ENCODE data around the gene UBE2QL1. TPM values are rescaled to one million over a fixed set of nuclear protein-coding genes. Genes with fewer than 3 reads are reported as not detected.
A peak's percentile ranks its signal among the peaks of the same experiment; 100 is the strongest.

Gene UBE2QL1
- total and polyA plus RNA-seq, 4 donors = 0.43 to 3.3 (median 1.2) TPM

DNA sequence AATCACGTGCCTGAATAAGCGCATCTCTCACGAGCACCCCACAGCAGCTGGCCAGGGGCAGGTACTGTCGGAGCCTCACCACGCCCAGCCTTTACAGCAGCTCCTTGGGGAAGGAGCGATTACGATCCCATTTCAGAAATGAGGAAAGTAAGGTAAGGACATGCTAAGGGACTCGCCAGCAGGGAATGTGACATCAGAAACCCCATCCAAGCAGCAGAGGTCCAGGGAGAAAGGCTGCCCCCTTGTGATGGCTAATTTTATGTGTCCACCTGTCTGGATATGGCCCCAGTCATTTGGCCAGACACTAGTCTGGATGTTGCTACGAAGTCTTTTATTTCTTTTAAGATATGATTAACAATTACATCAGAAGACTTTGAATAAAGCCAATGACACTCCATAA, 77.3 kb downstream of the UBE2QL1 start:
- H3K27ac ChIP-seq (ENCODE audit: low read depth in 1 of 2, low read length in 2 of 2) = no peak overlapping the region
- WGBS, 2 donors = 68 to 74% methylated on average over 9 of the region's 9 CpGs
- no peaks in the 10 kb centered on the region for H3K27me3 ChIP-seq (ENCODE audit: control insufficient read depth in 1 of 2, insufficient read depth in 2 of 2, low read length in 1 of 2)
- ATAC-seq (ENCODE audit: low FRiP score) (no peak), DNase-seq (no peak)
- no peaks in the 10 kb centered on the region for H3K4me1 ChIP-seq (ENCODE audit: control insufficient read depth in 1 of 2, insufficient read depth in 2 of 2, low read length in 2 of 2)
- H3K36me3 ChIP-seq (ENCODE audit: control insufficient read depth in 1 of 2, insufficient read depth in 2 of 2, low read length in 1 of 2) = no peaks in the 10 kb centered on the region
- no peak overlapping the region for H3K4me3 ChIP-seq (ENCODE audit: low read length in 2 of 2)
- intact Hi-C loops (cut with DNase I) = no loop called here
- no peaks in the 10 kb centered on the region for H3K9me3 ChIP-seq (ENCODE audit: control insufficient read depth, low read length)

DNA sequence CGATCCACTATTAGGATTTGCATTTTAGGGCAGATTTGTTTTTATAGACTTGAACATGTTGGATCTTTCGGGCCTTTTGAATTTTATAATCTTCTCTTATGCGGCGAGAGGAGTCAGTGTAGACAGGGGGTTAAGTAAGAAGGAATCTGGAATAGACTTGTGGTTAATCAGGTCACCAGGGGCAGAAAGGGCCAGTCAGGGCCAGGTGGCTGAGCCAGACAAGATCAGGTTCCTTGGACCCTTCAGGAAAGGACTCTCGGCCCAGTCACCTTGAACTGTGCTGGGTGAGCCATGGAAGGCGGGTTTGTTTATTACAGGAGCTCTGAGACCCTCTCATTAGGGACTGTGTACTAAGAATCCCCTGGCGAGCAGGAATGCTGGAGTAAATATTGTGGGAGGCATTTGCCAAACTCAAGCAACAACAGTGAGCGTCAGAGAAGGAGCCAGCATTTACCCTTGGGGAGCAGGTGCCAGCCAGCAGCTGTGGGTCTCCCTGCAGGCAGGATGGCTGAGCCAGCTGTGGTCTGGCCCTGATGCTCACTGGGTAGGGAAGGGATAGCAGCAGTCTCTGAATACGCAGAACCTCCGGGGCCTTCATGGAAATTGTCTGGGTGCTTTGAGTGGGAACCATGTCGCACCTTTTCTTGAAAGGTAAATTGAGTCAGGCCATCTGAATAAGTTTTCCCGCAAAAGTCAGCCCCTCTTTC, 79.2 kb downstream of the UBE2QL1 start:
- H3K4me3 ChIP-seq (ENCODE audit: low read length in 2 of 2) = no peak overlapping the region
- H3K4me1 ChIP-seq (ENCODE audit: control insufficient read depth in 1 of 2, insufficient read depth in 2 of 2, low read length in 2 of 2) = no peaks in the 10 kb centered on the region
- WGBS, 2 donors = 88 to 92% methylated on average over 12 of the region's 12 CpGs
- no peak for ATAC-seq (ENCODE audit: low FRiP score)
- H3K27ac ChIP-seq (ENCODE audit: low read depth in 1 of 2, low read length in 2 of 2) = no peak overlapping the region
- no peak for DNase-seq
- intact Hi-C loops (cut with DNase I) = no loop called here
- H3K27me3 ChIP-seq (ENCODE audit: control insufficient read depth in 1 of 2, insufficient read depth in 2 of 2, low read length in 1 of 2) = no peaks in the 10 kb centered on the region
- no peaks in the 10 kb centered on the region for H3K36me3 ChIP-seq (ENCODE audit: control insufficient read depth in 1 of 2, insufficient read depth in 2 of 2, low read length in 1 of 2)
- H3K9me3 ChIP-seq (ENCODE audit: control insufficient read depth, low read length) = no peaks in the 10 kb centered on the region

DNA sequence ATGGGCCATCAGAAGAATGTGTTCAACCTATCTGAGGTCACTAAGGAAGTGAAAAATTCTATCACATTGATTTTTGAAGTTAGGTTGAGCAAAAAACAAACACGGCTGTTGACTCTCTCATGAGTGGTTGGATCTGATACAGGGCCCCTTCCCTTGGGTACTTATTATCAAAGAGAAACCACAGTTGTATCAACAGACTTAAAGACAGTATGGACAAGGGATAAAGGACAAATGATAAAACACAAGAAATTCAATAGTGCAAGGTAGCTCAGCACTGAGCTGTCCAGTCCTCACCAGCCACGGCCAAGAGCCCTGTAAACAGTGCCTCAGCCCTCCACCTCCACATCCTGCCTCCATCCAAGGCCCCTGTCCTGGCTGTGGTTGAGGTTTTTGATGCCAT, 86.9 kb downstream of the UBE2QL1 start:
- intact Hi-C loops (cut with DNase I) = no loop called here
- Histone ChIP-seq H3K27me3 (ENCODE audit: control insufficient read depth in 1 of 2, insufficient read depth in 2 of 2, low read length in 1 of 2) (no peaks in the 10 kb centered on the region), H3K4me1 (ENCODE audit: control insufficient read depth in 1 of 2, insufficient read depth in 2 of 2, low read length in 2 of 2) (no peaks in the 10 kb centered on the region), H3K9me3 (ENCODE audit: control insufficient read depth, low read length) (no peaks in the 10 kb centered on the region), H3K27ac (ENCODE audit: low read depth in 1 of 2, low read length in 2 of 2) (no peak overlapping the region), H3K36me3 (ENCODE audit: control insufficient read depth in 1 of 2, insufficient read depth in 2 of 2, low read length in 1 of 2) (no peaks in the 10 kb centered on the region), H3K4me3 (ENCODE audit: low read length in 2 of 2) (no peak overlapping the region)
- whole genome bisulfite sequencing, 2 donors = 89 to 92% methylated on average over 2 of the region's 2 CpGs
- DNase-seq = no peak
- ATAC-seq (ENCODE audit: low FRiP score) = no peak

DNA sequence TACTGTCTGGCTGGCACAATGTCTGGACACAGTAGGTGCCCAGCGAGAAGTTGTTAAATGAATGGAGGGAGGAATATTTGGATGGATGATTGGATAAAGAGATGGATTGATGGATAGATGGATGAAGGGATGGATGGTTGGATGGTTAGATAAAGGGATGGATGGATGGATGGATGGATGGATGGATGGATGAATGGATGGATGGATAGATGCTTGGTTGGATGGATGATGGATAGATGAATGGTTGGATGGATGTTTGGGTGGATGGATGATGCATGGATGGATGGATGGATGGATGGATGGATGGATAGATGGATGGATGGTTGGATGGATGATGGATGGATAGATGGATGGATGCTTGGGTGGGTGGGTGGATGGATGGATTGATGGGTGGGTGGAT, 90.4 kb downstream of the UBE2QL1 start:
- H3K27ac ChIP-seq (ENCODE audit: low read depth in 1 of 2, low read length in 2 of 2) = no peak overlapping the region
- H3K36me3 ChIP-seq (ENCODE audit: control insufficient read depth in 1 of 2, insufficient read depth in 2 of 2, low read length in 1 of 2) = no peaks in the 10 kb centered on the region
- H3K27me3 ChIP-seq (ENCODE audit: control insufficient read depth in 1 of 2, insufficient read depth in 2 of 2, low read length in 1 of 2) = no peaks in the 10 kb centered on the region
- H3K4me3 ChIP-seq (ENCODE audit: low read length in 2 of 2) = no peak overlapping the region
- WGBS, 2 donors = 98 to 100% methylated on average over 1 of the region's 1 CpG
- DNase-seq = no peak
- no peaks in the 10 kb centered on the region for H3K9me3 ChIP-seq (ENCODE audit: control insufficient read depth, low read length)
- no peaks in the 10 kb centered on the region for H3K4me1 ChIP-seq (ENCODE audit: control insufficient read depth in 1 of 2, insufficient read depth in 2 of 2, low read length in 2 of 2)
- intact Hi-C loops (cut with DNase I) = no loop called here
- no peak for ATAC-seq (ENCODE audit: low FRiP score)

DNA sequence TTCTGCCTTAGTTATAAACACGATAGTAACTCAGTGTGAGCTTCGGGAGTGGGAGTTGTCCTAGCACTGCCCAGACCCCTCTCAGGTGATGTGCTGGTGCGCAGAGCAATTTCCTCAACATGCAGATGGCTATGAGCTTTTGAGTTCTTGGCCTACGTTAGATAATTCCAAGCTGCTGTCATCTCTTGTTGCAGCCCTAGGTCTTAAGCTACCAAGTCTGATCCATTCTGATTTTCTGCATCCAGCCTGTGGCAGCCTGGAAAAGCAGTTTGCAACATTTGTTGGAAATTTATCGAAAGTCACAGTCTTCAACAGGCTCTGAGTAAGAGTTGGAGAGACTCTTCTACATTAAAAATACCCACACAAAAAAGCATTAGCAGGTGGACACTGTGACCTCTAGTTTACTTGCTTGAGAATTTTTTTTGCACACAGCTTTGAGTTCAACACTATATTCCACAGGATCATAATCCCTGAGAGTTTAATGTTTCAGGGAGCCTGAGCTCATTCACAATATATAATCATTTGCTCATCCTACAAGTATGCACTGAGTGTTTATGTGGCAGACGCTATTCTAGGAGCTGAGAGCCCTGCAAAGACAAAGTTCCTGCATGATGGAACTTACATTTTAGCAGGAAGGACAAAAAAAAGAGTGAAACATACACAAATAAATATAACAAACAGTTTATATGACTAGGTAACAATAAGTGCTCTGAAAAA, 91.6 kb downstream of the UBE2QL1 start:
- Histone ChIP-seq H3K27ac (ENCODE audit: low read depth in 1 of 2, low read length in 2 of 2) (peak overlapping the region in 1 of 2 donors; percentile 68), H3K9me3 (ENCODE audit: control insufficient read depth, low read length) (no peaks in the 10 kb centered on the region), H3K27me3 (ENCODE audit: control insufficient read depth in 1 of 2, insufficient read depth in 2 of 2, low read length in 1 of 2) (no peaks in the 10 kb centered on the region), H3K4me3 (ENCODE audit: low read length in 2 of 2) (no peak overlapping the region), H3K4me1 (ENCODE audit: control insufficient read depth in 1 of 2, insufficient read depth in 2 of 2, low read length in 2 of 2) (no peaks in the 10 kb centered on the region), H3K36me3 (ENCODE audit: control insufficient read depth in 1 of 2, insufficient read depth in 2 of 2, low read length in 1 of 2) (no peaks in the 10 kb centered on the region)
- ATAC-seq (ENCODE audit: low FRiP score) = no peak
- WGBS, 2 donors = 55 to 62% methylated on average over 6 of the region's 6 CpGs
- no peak for DNase-seq
- intact Hi-C loops (cut with DNase I) = no loop called here

DNA sequence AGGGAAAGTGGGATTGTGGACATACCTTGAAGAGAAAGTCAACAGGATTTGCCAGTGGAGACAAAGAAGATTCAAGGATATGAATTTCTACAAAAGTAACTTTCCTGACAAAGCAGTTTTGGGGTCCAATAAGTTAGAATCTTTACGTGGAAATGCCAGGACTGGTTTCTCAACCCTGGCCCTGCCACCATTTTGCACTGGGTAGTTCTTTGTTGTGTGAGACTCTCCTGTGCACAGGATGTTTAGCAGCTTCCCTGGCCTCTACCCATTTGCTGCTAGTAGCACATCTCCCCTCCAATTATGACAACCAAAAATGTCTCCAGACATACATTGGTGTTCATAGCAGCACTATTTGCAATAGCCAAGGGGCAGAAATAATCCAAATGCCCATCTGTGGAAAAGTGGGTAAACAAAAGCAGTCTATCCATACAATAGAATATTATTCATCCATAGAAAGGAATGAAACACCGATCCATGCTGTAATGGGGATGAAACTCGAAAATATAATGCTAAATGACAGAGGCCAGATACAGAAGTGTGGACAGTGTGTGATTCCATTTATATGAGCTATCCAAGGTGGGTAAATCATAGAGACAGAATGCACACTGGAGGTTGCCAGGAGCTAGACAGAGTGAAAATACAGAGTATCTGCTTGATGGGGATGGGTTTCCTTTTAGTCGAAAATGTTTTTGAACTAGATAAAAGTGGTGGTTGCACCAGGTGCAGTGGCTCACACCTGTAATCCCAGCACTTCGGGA, 92.8 kb downstream of the UBE2QL1 start:
- Histone ChIP-seq H3K9me3 (ENCODE audit: control insufficient read depth, low read length) (no peaks in the 10 kb centered on the region), H3K27me3 (ENCODE audit: control insufficient read depth in 1 of 2, insufficient read depth in 2 of 2, low read length in 1 of 2) (no peaks in the 10 kb centered on the region), H3K36me3 (ENCODE audit: control insufficient read depth in 1 of 2, insufficient read depth in 2 of 2, low read length in 1 of 2) (no peaks in the 10 kb centered on the region), H3K27ac (ENCODE audit: low read depth in 1 of 2, low read length in 2 of 2) (no peak overlapping the region), H3K4me3 (ENCODE audit: low read length in 2 of 2) (no peak overlapping the region), H3K4me1 (ENCODE audit: control insufficient read depth in 1 of 2, insufficient read depth in 2 of 2, low read length in 2 of 2) (no peaks in the 10 kb centered on the region)
- 94 to 96% methylated on average over 5 of the region's 5 CpGs for WGBS, 2 donors
- intact Hi-C loops (cut with DNase I) = no loop called here
- no peak for ATAC-seq (ENCODE audit: low FRiP score)
- no peak for DNase-seq

DNA sequence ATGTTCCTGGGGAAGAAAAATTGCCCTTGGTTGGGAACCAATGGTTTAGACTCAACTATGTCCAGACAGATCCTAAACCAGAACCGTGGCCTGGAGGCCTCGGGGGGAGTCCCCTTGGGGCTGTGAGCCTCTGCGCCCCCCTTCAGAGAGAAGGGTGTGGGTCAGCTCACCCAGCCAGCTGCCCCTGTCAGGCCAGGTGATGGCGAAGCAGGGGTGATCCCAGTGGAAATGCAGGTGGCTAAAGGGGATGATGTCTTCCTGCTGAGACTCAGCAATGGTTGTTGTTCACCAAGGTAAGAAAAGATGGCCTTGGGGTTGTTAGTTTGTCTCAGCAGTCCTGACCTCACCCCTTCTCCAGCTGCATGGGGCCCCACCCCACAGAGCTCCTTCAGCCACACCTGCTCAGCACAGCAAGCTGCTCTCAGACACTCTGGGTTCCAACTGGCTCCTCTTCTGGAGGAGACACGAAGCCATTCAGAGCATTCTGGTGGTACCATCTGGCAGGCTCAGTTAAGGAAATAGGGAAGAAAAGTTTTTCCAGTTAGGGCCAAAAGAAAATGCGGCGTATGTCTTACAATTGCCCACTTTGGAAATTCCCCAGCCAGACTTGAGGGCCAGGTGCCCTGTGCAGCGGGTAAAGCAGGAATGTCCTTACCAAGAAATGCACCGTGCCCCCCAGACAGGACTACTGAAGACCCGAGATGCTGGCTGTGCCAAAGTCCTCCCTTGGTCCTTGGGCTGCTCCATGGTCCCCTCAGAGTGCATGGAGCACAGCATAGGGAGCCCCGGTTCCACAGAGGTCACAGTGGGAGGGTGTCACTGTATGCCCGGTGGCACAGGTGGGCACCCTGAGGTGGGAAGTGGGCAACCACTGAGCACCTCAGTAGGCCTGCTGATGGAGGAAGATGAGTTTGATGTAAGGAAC, 94.0 kb downstream of the UBE2QL1 start:
- Histone ChIP-seq H3K27me3 (ENCODE audit: control insufficient read depth in 1 of 2, insufficient read depth in 2 of 2, low read length in 1 of 2) (no peaks in the 10 kb centered on the region), H3K36me3 (ENCODE audit: control insufficient read depth in 1 of 2, insufficient read depth in 2 of 2, low read length in 1 of 2) (no peaks in the 10 kb centered on the region), H3K4me3 (ENCODE audit: low read length in 2 of 2) (no peak overlapping the region), H3K9me3 (ENCODE audit: control insufficient read depth, low read length) (no peaks in the 10 kb centered on the region), H3K27ac (ENCODE audit: low read depth in 1 of 2, low read length in 2 of 2) (no peak overlapping the region), H3K4me1 (ENCODE audit: control insufficient read depth in 1 of 2, insufficient read depth in 2 of 2, low read length in 2 of 2) (no peaks in the 10 kb centered on the region)
- intact Hi-C loops (cut with DNase I) = no loop called here
- ATAC-seq (ENCODE audit: low FRiP score) (no peak), DNase-seq (no peak)
- 95 to 96% methylated on average over 12 of the region's 12 CpGs for WGBS, 2 donors

DNA sequence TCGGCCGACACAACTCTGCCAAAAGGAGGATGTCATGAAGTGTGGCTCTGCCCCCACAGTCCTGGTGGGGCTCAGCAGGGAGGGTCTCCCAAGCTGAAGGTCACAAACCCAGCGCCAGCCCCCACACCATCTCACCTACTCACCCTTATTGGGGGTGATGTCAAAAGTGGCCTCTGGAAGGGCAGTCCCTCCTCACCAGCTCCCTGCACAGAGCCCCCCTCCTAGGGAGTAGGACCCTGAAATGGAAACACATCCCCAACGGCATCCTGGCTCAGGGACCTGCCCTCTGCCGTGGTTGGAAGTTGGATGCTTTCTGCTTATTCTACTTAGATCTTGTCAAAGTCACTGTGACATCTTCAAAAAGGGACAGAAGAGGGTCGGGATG, 94.7 kb downstream of the UBE2QL1 start:
- Histone ChIP-seq H3K27ac (ENCODE audit: low read depth in 1 of 2, low read length in 2 of 2) (no peak overlapping the region), H3K36me3 (ENCODE audit: control insufficient read depth in 1 of 2, insufficient read depth in 2 of 2, low read length in 1 of 2) (no peaks in the 10 kb centered on the region), H3K4me3 (ENCODE audit: low read length in 2 of 2) (no peak overlapping the region), H3K27me3 (ENCODE audit: control insufficient read depth in 1 of 2, insufficient read depth in 2 of 2, low read length in 1 of 2) (no peaks in the 10 kb centered on the region), H3K9me3 (ENCODE audit: control insufficient read depth, low read length) (no peaks in the 10 kb centered on the region), H3K4me1 (ENCODE audit: control insufficient read depth in 1 of 2, insufficient read depth in 2 of 2, low read length in 2 of 2) (no peaks in the 10 kb centered on the region)
- DNase-seq (no peak), ATAC-seq (ENCODE audit: low FRiP score) (no peak)
- intact Hi-C loops (cut with DNase I) = no loop called here
- 79 to 93% methylated on average over 6 of the region's 6 CpGs for WGBS, 2 donors
